ENCODE data around the gene ATP8A2.

- no peak for TF ChIP-seq EZH2 (IDR thresholded peaks at IDR 0.05)
- TF ChIP-seq CTCF (IDR thresholded peaks at IDR 0.05), result no peak
- TF ChIP-seq EZH2phosphoT487 (IDR thresholded peaks at IDR 0.05), result no peak
Measured at GRCh38 chr13:25689539-25689938, 317.8 kb downstream of the ATP8A2 start.

Measured in neural progenitor cell (in vitro differentiated cells).